HEK293 (cell line): ENCODE data around the gene ZNF595.
"Not testable (repeated sequence)": the region's sequence is repeated elsewhere in the genome, so short reads cannot be mapped to it uniquely, and the experiment has no call there.

Source experiments
- CTCF ChIA-PET: fragments of 350-600 bp; formaldehyde crosslinking; extraction: SDS; loops from one replicate; lab custom pipeline; 2021; ENCODE audit warnings: antibody characterized with exemption; lab: Yijun Ruan, JAX
- POLR2A ChIA-PET: fragments of 300-600 bp; formaldehyde crosslinking; extraction: SDS; loops from one replicate; lab custom pipeline; 2020; ENCODE audit warnings: antibody characterized with exemption, inconsistent platforms; lab: Yijun Ruan, JAX
- H3K27ac ChIP-seq: fragments of 200-500 bp; sonication (Bioruptor generic); 2 replicates; pipeline ENCODE4 v1.5.1; 2014; ENCODE audit warnings: low read depth, low read length, control low read depth, inconsistent platforms; ENCODE audit errors: extremely low read depth
- H3K36me3 ChIP-seq, 2 experiments: fragments of 200-500 bp in 1 of 2; sonication (Bioruptor generic) in 1 of 2; 1 replicate in 1 of 2; 2 replicates in 1 of 2; pipeline ENCODE4 v1.5.1; 2014 to 2017; ENCODE audit warnings: inconsistent platforms in 2 of 2, low read length in 2 of 2; ENCODE audit not compliant: control insufficient read depth in 2 of 2, insufficient read depth in 1 of 2
- H3K4me1 ChIP-seq: fragments of 200-500 bp; sonication (Bioruptor generic); 2 replicates; pipeline ENCODE4 v1.5.1; 2014; ENCODE audit warnings: mild to moderate bottlenecking, low read length, inconsistent platforms; ENCODE audit not compliant: control insufficient read depth, insufficient read depth
- H3K4me3 ChIP-seq: 2 replicates; pipeline ENCODE4 v1.5.1; 2011; ENCODE audit warnings: low read depth, mild to moderate bottlenecking, control low read depth, low read length, moderate library complexity
- H3K9me3 ChIP-seq: fragments of 200-500 bp; sonication (Bioruptor generic); 2 replicates; pipeline ENCODE4 v1.5.1; 2014; ENCODE audit warnings: low read depth, low read length, inconsistent platforms; ENCODE audit not compliant: control insufficient read depth, insufficient read depth
- HIC1 ChIP-seq: fragments of 450-650 bp; formaldehyde crosslinking; IDR thresholded peaks from 2 replicates; pipeline ENCODE4 v1.5.1; 2016; ENCODE audit warnings: missing biosample characterization, missing genetic modification characterization
- KLF7 ChIP-seq: fragments of 450-650 bp; formaldehyde crosslinking; IDR thresholded peaks from 2 replicates; pipeline ENCODE4 v1.5.1; 2016; ENCODE audit warnings: missing biosample characterization, missing genetic modification characterization, borderline replicate concordance
- MEIS1 ChIP-seq: sonication (generic); formaldehyde crosslinking; IDR thresholded peaks from 2 replicates; pipeline ENCODE4 v1.8.1; 2022; ENCODE audit warnings: missing genetic modification reagents, mild to moderate bottlenecking, borderline replicate concordance
- SP7 ChIP-seq: fragments of 450-650 bp; formaldehyde crosslinking; IDR thresholded peaks from 2 replicates; pipeline ENCODE4 v1.5.1; 2016; ENCODE audit warnings: missing biosample characterization, missing genetic modification characterization
- YY1 ChIP-seq: fragments of 450-650 bp; formaldehyde crosslinking; IDR thresholded peaks from 2 replicates; pipeline ENCODE4 v1.5.1; 2018; ENCODE audit warnings: missing biosample characterization, missing genetic modification characterization
- ZBTB20 ChIP-seq: fragments of 450-650 bp; formaldehyde crosslinking; IDR thresholded peaks from 2 replicates; pipeline ENCODE4 v1.5.1; 2016; ENCODE audit warnings: missing biosample characterization, missing genetic modification characterization
- ZNF138 ChIP-seq: fragments of 450-650 bp; formaldehyde crosslinking; IDR thresholded peaks from 2 replicates; pipeline ENCODE4 v1.5.1; 2016; ENCODE audit warnings: missing biosample characterization, missing genetic modification characterization, borderline replicate concordance
- ZNF2 ChIP-seq: fragments of 450-650 bp; formaldehyde crosslinking; IDR thresholded peaks from 2 replicates; pipeline ENCODE4 v1.5.1; 2016; ENCODE audit warnings: missing biosample characterization, missing genetic modification characterization
- ZNF26 ChIP-seq: fragments of 450-650 bp; formaldehyde crosslinking; IDR thresholded peaks from 2 replicates; pipeline ENCODE4 v1.5.1; 2016; ENCODE audit warnings: missing biosample characterization, missing genetic modification characterization
- ZNF280D ChIP-seq: fragments of 450-650 bp; formaldehyde crosslinking; IDR thresholded peaks from 2 replicates; pipeline ENCODE4 v1.5.1; 2016; ENCODE audit warnings: missing biosample characterization, missing genetic modification characterization
- ZNF362 ChIP-seq: fragments of 450-650 bp; formaldehyde crosslinking; IDR thresholded peaks from 2 replicates; pipeline ENCODE4 v1.5.1; 2016; ENCODE audit warnings: missing biosample characterization, missing genetic modification characterization
- ZNF513 ChIP-seq: fragments of 450-650 bp; IDR thresholded peaks from 2 replicates; pipeline ENCODE4 v1.5.1; 2018; ENCODE audit warnings: missing biosample characterization, missing genetic modification characterization
- ZNF558 ChIP-seq: fragments of 450-650 bp; formaldehyde crosslinking; IDR thresholded peaks from 2 replicates; pipeline ENCODE4 v1.5.1; 2016; ENCODE audit warnings: missing biosample characterization, missing genetic modification characterization
- ZNF580 ChIP-seq: fragments of 450-650 bp; formaldehyde crosslinking; IDR thresholded peaks from 2 replicates; pipeline ENCODE4 v1.5.1; 2016; ENCODE audit warnings: missing biosample characterization, missing genetic modification characterization
- ZNF660 ChIP-seq: fragments of 450-650 bp; IDR thresholded peaks from 2 replicates; pipeline ENCODE4 v1.5.1; 2018; ENCODE audit warnings: missing biosample characterization, mild to moderate bottlenecking, missing genetic modification characterization
- ZSCAN18 ChIP-seq: fragments of 450-650 bp; formaldehyde crosslinking; IDR thresholded peaks from 2 replicates; pipeline ENCODE4 v1.5.1; 2016; ENCODE audit warnings: missing biosample characterization, missing genetic modification characterization
- ZSCAN23 ChIP-seq: fragments of 450-650 bp; formaldehyde crosslinking; IDR thresholded peaks from 2 replicates; pipeline ENCODE4 v1.5.1; 2016; ENCODE audit warnings: missing biosample characterization, missing genetic modification characterization
- ZSCAN5A ChIP-seq: fragments of 450-650 bp; formaldehyde crosslinking; IDR thresholded peaks from 2 replicates; pipeline ENCODE4 v1.5.1; 2016; ENCODE audit warnings: missing biosample characterization, missing genetic modification characterization
- ZXDB ChIP-seq: fragments of 450-650 bp; formaldehyde crosslinking; IDR thresholded peaks from 2 replicates; pipeline ENCODE4 v1.5.1; 2016; ENCODE audit warnings: missing biosample characterization, missing genetic modification characterization

The ZNF595 gene

GRCh38 chr4:123922-124274, 70.8 kb downstream of the ZNF595 start:
- H3K9me3 ChIP-seq, H3K4me3 ChIP-seq, H3K27ac ChIP-seq, CTCF ChIA-PET, H3K4me1 ChIP-seq: not testable (repeated sequence)
- H3K36me3 ChIP-seq, result peaks cover 0 to 18% of the 10 kb centered on the region in 2 experiments; a peak in 2 of 3 replicates
- TF ChIP-seq ZNF580 (tag by site-specific recombination), result peak; percentile 13; the same call in 1 of the 2 replicates
- peak; percentile 8; the same call in 1 of the 2 replicates for TF ChIP-seq ZBTB20 (tag by site-specific recombination)
- peak; percentile 92 for TF ChIP-seq ZNF280D (tag by site-specific recombination)
- 0 out of 2 replicates have a peak, but pooled peaks have one; percentile 14 for TF ChIP-seq ZSCAN5A
- POLR2A ChIA-PET, result interaction anchor here (0.9 to 1.9 kb wide), 6 partner anchors 8 to 70 kb away, joined by 3 to 12 read pairs (median 4); partner anchors contain the start of gene ZNF595

GRCh38 chr4:124275-125081, 71.4 kb downstream of the ZNF595 start, which contains the start of gene ZNF718:
ZNF718 (plus strand) TSS chr4:124501; CDS start chr4:124671, 170 bp downstream.
- Histone ChIP-seq H3K4me3 (peak within 1 kb of the TSS; percentile 88), H3K9me3 (no peaks in the 10 kb centered on the region), H3K36me3 (peaks cover 0 to 18% of the 10 kb centered on the region in 2 experiments; a peak in 2 of 3 replicates), H3K27ac (peak within 1 kb of the TSS; percentile 77), H3K4me1 (no peaks in the 10 kb centered on the region)
- CTCF ChIA-PET, result no interaction called here
- POLR2A ChIA-PET, result interaction anchor here (0.9 to 1.9 kb wide), 6 partner anchors 8 to 71 kb away, joined by 3 to 12 read pairs (median 4); partner anchors contain the start of gene ZNF595
- TF ChIP-seq ZXDB (peak; percentile 73), ZNF513 (no peak), ZSCAN23 (tag by site-specific recombination) (no peak), KLF7 (tag by site-specific recombination) (0 out of 2 replicates have a peak, but pooled peaks have one; percentile 40), MEIS1 (CRISPR knock-in tag) (no peak), ZNF362 (peak; percentile 97; the same call in 1 of the 2 replicates), HIC1 (tag by site-specific recombination) (no peak), ZNF26 (tag by site-specific recombination) (no peak), ZBTB20 (tag by site-specific recombination) (peak; percentile 42; the same call in 1 of the 2 replicates), ZSCAN18 (no peak), ZNF558 (peak; percentile 22; the same call in 1 of the 2 replicates), YY1 (tag by site-specific recombination) (peak; percentile 84), SP7 (tag by site-specific recombination) (peak; percentile 73), ZNF2 (tag by site-specific recombination) (peak; percentile 69), ZNF138 (tag by site-specific recombination) (no peak), ZNF660 (tag by site-specific recombination) (0 out of 2 replicates have a peak, but pooled peaks have one; percentile 50)
